ENCODE data around the gene RBMS3.

Gene RBMS3

DNA sequence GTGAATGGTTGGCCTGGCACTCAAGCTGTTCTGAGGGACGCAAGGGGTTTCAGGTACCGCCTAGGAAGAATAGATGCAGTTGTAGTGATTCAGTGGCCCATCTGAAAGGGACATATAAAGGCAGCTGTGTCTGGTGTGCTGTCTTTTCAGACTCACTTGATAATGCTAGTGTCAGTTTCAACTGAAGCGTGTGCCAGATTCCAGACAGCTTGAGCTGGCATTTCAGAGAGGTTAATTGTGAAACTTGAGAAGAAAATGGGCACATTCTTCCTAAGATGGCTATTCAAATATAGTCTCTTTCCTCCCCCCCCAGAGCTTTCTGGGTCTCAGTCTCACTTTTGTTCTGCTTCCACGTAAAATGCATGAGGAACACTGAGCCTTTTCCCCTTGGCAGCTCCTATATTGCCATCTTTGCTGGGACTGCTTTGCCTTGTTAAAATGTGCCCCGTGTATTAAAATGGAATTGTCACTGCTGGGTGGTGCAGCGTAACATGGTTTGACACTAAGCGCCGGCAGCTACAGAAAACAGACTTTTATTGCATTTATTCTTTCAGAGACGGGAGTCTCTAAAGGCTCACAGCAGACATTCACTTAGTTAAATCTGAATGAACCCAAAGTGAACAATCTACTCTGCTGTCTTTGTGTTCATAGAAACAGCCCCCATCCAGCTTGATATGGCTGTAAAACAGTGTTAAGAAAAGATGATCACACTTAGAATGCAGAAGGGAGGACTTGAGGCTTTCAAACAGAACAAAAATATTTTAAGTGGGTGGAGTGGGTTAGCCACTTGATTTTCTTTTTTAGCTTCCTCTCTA lies 478.7 kb downstream of the RBMS3 start:
- TF ChIP-seq, protein P1, sequence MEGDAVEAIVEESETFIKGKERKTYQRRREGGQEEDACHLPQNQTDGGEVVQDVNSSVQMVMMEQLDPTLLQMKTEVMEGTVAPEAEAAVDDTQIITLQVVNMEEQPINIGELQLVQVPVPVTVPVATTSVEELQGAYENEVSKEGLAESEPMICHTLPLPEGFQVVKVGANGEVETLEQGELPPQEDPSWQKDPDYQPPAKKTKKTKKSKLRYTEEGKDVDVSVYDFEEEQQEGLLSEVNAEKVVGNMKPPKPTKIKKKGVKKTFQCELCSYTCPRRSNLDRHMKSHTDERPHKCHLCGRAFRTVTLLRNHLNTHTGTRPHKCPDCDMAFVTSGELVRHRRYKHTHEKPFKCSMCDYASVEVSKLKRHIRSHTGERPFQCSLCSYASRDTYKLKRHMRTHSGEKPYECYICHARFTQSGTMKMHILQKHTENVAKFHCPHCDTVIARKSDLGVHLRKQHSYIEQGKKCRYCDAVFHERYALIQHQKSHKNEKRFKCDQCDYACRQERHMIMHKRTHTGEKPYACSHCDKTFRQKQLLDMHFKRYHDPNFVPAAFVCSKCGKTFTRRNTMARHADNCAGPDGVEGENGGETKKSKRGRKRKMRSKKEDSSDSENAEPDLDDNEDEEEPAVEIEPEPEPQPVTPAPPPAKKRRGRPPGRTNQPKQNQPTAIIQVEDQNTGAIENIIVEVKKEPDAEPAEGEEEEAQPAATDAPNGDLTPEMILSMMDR (IDR thresholded peaks at IDR 0.05; ENCODE audit: control insufficient read depth, extremely low read depth, insufficient read depth), result no peak
- no peak overlapping the region for H3K4me3 ChIP-seq (ENCODE audit: low read depth, low read length)
- DNase-seq (ENCODE audit: low read depth), result no peak

DNA sequence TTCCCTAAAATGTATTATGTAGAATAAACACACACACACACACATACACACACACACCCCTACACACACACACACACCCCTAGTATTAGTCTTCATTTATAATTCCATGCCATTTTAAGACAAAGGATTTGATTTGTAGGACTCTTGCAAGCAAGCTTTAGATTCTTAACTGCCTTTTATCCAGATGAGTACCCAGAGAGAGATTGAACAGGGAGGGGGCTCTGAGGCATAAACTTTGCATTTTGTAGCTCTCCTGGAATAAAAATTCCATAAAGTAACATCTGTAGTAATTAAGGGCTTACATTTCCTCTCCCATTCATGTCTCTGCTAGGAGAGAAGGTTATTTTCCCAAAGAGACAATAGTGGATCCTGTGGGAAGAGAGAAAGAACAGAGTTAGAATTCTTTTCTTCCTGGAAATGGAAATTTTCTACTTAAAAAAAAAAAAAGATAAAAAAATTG lies 479.4 kb downstream of the RBMS3 start:
- DNase-seq (ENCODE audit: low read depth), result no peak
- TF ChIP-seq, protein P1 (IDR thresholded peaks at IDR 0.05; ENCODE audit: control insufficient read depth, extremely low read depth, insufficient read depth), result no peak
- H3K4me3 ChIP-seq (ENCODE audit: low read depth, low read length), result no peak overlapping the region

DNA sequence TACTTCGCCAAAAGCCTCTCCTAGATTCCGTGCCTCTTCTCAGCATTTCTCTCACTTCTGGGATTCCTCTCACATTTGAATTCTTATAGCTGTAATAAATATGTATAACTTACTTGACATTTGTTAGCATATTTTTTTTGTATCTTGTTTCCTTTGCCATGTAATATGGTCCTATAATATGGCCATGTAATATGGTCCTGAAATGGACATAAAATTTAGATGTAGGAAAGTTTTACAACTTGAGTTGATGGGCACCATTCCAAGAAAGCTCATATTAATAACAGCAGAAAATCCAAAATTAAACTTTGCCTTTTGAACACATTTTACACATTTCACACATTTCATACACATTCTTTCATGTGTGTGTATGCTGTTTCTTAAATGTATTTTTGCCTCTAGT lies 480.6 kb downstream of the RBMS3 start:
- no peak overlapping the region for H3K4me3 ChIP-seq (ENCODE audit: low read depth, low read length)
- TF ChIP-seq, protein P1 (IDR thresholded peaks at IDR 0.05; ENCODE audit: control insufficient read depth, extremely low read depth, insufficient read depth), result no peak

DNA sequence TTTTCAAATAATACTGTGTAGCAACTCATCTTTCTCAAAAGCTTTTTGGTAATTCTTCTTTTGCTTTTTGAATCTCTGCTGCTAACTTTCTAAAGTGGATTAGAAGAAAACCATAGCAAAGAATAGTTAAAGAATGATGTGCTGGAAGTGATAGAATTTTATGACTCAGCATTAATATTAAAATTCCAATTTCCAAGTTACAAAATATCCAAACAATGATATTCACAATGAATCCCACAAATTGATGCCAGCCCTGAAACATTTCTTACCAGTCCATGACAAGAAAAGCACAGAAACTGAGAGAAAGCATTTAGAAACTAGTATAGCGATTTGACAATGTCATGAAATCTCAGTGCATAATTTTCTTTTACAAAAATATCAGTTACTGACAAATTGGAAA lies 482.2 kb downstream of the RBMS3 start:
- no peak overlapping the region for H3K4me3 ChIP-seq (ENCODE audit: low read depth, low read length)
- no peak for DNase-seq (ENCODE audit: low read depth)
- TF ChIP-seq, protein P1 (IDR thresholded peaks at IDR 0.05; ENCODE audit: control insufficient read depth, extremely low read depth, insufficient read depth), result no peak

More for the DNA sequence above, 480.6 kb downstream of the RBMS3 start:
- DNase-seq (ENCODE audit: low read depth), result no peak

DNA sequence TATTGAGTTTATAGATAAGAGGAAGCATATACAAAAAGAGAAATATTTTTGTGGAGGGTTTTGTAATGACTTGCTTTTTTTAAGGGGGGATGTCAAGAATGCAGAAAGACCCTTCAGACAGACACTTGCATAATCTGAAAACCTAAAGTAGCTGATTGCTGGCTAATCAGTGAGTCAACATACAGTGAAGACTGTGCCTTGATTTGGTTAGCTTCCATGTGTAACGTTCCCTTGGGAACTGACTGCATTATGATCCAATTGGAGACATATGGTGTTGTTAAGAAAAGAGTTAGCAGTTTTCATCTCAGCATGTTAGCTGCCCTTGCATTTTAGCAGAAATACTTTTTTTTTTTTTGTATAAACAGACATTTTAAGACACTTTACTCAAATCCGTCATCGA lies 483.2 kb downstream of the RBMS3 start:
- no peak overlapping the region for H3K4me3 ChIP-seq (ENCODE audit: low read depth, low read length)
- TF ChIP-seq, protein P1 (IDR thresholded peaks at IDR 0.05; ENCODE audit: control insufficient read depth, extremely low read depth, insufficient read depth), result no peak
- no peak for DNase-seq (ENCODE audit: low read depth)

DNA sequence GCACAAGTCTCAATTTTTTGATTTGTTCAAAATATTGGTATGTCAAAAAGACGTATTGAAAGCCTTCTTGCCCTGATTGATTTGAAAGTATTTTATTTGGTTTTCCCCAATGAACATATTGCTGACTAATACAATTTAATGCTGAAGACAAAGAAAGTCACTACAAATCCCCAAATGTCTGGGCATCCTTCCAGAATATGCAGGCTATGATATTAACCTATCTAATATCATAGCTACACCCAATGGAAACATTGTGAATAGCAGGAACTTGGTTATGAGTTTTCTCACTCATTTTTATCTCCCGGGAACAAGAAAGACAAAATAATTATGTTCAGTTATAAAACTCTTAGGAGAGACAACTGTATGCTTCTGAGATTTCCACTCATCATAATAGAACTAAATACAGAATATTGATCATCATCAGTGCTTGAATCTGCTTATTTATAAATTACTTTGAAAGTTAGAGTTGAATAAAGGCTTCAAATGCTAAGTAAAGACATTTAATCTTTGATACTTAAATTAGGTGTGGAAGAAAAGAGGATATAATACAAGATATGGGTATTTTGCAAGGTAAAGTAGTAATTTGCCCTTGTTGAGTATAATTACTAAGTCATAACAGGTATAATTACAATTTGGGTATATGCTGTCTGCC lies 483.9 kb downstream of the RBMS3 start:
- TF ChIP-seq, protein P1 (IDR thresholded peaks at IDR 0.05; ENCODE audit: control insufficient read depth, extremely low read depth, insufficient read depth), result peak; percentile 69
- peak; percentile 48 for DNase-seq (ENCODE audit: low read depth)
- H3K4me3 ChIP-seq (ENCODE audit: low read depth, low read length), result no peak overlapping the region

Measured in LNCaP clone FGC (cell line).